A172 (cell line): ENCODE results near the gene TNRC18. TPM values are rescaled to one million over a fixed set of nuclear protein-coding genes. Genes with fewer than 3 reads are reported as not detected.
"Not testable (repeated sequence)": the region's sequence is repeated elsewhere in the genome, so short reads cannot be mapped to it uniquely, and the experiment has no call there.

Experiments
- DNase-seq: peaks from one replicate; pipeline ENCODE4 v3.0.0-alpha.2; 2015; ENCODE audit warnings: low spot score
- total RNA-seq: library from RNA; depleted of rRNA; stranded (reverse); fragments of >200 nt; shearing (Covaris generic); gene quantifications from 2 replicates; pipeline ENCODE4 v1.2.3, GENCODE V29; 2014; rRNA removed

TNRC18 gene
- total RNA-seq, 1 experiment from 2014 or later, result 17.4 TPM

DNA sequence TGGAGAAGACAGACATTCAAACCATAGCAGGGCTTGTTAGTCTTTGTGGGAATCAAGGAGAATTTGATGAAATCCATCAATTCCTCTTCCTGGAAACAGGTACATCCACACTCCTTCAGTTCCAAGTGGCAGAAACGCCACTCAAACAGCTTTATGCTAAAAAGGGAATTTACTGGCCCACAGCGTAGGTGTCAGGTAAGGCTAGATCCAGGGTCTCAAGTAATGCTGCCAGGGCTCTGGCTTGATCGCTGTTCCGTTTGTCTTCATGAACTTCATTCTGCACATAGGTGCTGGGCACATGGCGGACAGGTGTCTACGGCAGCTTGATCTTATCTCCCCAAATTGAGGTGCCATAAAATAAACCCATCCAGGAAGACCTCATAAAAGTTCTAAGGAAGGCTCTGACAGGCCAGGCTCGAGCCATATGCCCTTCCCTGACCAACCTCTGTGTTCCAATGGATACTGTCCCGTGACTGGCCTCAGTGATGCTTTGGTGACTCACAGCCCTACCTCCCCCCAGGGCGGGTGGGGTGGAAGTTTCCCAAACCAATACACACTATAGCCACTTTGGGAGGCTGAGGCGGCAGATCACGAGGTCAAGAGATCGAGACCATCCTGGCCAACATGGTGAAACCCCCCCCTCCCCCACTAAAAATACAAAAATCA is 153.5 kb downstream of the TNRC18 start:
- DNase-seq, result peak; percentile 17

GRCh38 chr7:5267829-5268228 is 155.8 kb downstream of the TNRC18 start:
- not testable (repeated sequence) for DNase-seq

DNA sequence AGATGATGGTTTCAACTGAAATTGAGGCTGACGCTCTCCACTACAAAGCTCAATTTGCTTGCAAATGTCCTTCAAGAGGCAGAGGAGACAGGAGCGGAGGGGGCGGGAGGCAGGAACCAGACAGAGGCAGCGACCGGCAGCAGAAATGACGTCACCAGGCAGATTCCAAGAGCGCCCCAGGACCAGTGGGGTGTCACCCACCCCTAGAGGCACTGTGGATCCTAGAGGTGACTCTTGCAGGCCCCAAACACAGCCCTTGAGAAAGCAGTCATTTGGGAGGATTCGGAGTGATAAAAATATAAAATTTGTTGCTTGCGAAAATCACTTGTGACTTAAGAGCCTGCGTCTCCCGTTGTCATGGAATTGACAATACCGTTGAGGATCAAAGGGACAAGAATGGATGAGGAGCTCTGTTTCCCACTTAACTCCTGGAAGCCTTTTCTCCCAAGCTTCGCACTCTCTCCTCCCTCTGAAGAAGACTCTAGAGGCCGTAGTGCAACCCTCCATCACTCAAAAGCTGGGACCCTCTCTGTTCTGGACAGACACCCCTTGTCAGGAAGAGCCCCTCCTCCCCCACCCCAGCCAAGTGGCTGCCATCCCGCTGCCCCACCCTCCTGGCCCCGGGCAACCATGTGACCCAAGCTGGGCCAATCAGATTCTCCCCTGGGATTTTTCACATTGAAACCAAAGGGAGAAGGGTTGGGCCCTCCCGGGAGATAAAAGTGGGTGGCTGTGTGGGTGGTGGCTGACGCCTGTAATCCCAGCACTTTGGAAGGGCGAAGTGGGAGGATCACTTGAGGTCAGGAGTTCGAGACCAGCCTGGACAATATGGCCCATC is 157.2 kb downstream of the TNRC18 start:
- DNase-seq, result no peak

GRCh38 chr7:5265320-5266190 is 158.1 kb downstream of the TNRC18 start:
- no peak for DNase-seq

GRCh38 chr7:5263066-5263465 is 160.6 kb downstream of the TNRC18 start:
- DNase-seq, result not testable (repeated sequence)

DNA sequence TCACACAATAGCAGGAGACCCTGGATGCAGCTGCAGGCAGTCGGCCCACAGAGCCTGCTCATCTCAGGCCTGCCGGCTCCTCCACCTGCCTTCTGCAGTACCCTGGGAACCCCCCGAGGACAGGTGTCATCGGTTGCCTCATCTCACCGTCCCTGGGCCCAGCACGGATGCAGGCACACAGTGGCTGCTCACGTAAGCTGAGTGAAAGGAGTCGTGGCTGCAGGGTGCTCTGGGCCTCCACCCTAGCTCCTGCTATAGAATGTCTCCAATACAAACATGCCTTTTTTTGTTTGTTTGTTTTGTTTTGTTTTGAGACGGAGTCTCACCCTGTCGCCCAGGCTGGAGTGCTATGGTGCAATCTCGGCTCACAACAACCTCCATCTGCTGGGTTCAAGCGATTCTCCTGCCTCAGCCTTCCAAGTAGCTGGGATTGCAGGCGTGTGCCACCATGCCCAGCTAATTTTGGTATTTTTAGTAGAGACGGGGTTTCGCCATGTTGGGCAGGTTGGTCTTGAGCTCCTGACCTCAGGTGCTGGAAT is 163.0 kb downstream of the TNRC18 start:
- DNase-seq, result not testable (repeated sequence)

Other genes with a start within 250 kb of the TNRC18 start
- 84.1 and 92.4 TPM in 2 replicates for gene WIPI2, start 233.6 kb downstream of the TNRC18 start, total RNA-seq
- 20.9 and 23.1 TPM in 2 replicates for gene SLC29A4, start 140.9 kb downstream of the TNRC18 start, total RNA-seq
- 7.9 and 8.0 TPM in 2 replicates for gene FBXL18, start 90.0 kb upstream of the TNRC18 start, total RNA-seq
- 4,174 and 4,857 TPM in 2 replicates for gene ACTB, start 106.8 kb upstream of the TNRC18 start, total RNA-seq
- gene FSCN1, start 169.0 kb upstream of the TNRC18 start, total RNA-seq, result 207 and 208 TPM in 2 replicates